ENCODE results near the gene SLC16A8.

SLC16A8 gene

GRCh38 chr22:38075105-38075825 is 8.7 kb downstream of the SLC16A8 start:
- H3K4me3 ChIP-seq (ENCODE audit: low read depth, low read length): no peak overlapping the region
- DNase-seq (ENCODE audit: low read depth): no peak

GRCh38 chr22:38074181-38075104 is 9.5 kb downstream of the SLC16A8 start:
- no peak overlapping the region for H3K4me3 ChIP-seq (ENCODE audit: low read depth, low read length)
- DNase-seq (ENCODE audit: low read depth): no peak

- no peak overlapping the region for H3K4me3 ChIP-seq (ENCODE audit: low read depth, low read length)
- no peak for DNase-seq (ENCODE audit: low read depth)
These were observed 10.5 kb downstream of the SLC16A8 start for GRCh38 chr22:38073150-38074130.

GRCh38 chr22:38072322-38073149 is 11.4 kb downstream of the SLC16A8 start:
- H3K4me3 ChIP-seq (ENCODE audit: low read depth, low read length): no peak overlapping the region
- DNase-seq (ENCODE audit: low read depth): no peak

GRCh38 chr22:38071421-38072321 is 12.3 kb downstream of the SLC16A8 start:
- DNase-seq (ENCODE audit: low read depth): no peak
- no peak overlapping the region for H3K4me3 ChIP-seq (ENCODE audit: low read depth, low read length)

GRCh38 chr22:38070250-38070921 is 13.6 kb downstream of the SLC16A8 start:
- H3K4me3 ChIP-seq (ENCODE audit: low read depth, low read length): no peak overlapping the region
- DNase-seq (ENCODE audit: low read depth): no peak

GRCh38 chr22:38069372-38070249 is 14.4 kb downstream of the SLC16A8 start:
- H3K4me3 ChIP-seq (ENCODE audit: low read depth, low read length): no peak overlapping the region
- peak; percentile 7 for DNase-seq (ENCODE audit: low read depth)

- H3K4me3 ChIP-seq (ENCODE audit: low read depth, low read length): no peak overlapping the region
- no peak for DNase-seq (ENCODE audit: low read depth)
These were observed 15.2 kb downstream of the SLC16A8 start for GRCh38 chr22:38068641-38069371.

- DNase-seq (ENCODE audit: low read depth): no peak
- no peak overlapping the region for H3K4me3 ChIP-seq (ENCODE audit: low read depth, low read length)
These were observed 16.1 kb downstream of the SLC16A8 start for GRCh38 chr22:38067761-38068360.

- no peak overlapping the region for H3K4me3 ChIP-seq (ENCODE audit: low read depth, low read length)
- no peak for DNase-seq (ENCODE audit: low read depth)
These were observed 17.0 kb downstream of the SLC16A8 start for GRCh38 chr22:38067028-38067415.

- DNase-seq (ENCODE audit: low read depth): no peak
- no peak overlapping the region for H3K4me3 ChIP-seq (ENCODE audit: low read depth, low read length)
These were observed 17.5 kb downstream of the SLC16A8 start for GRCh38 chr22:38066381-38067027.

- DNase-seq (ENCODE audit: low read depth): no peak
- no peak overlapping the region for H3K4me3 ChIP-seq (ENCODE audit: low read depth, low read length)
These were observed 18.4 kb downstream of the SLC16A8 start for GRCh38 chr22:38065539-38065938.

- no peak for DNase-seq (ENCODE audit: low read depth)
- no peak overlapping the region for H3K4me3 ChIP-seq (ENCODE audit: low read depth, low read length)
These were observed 21.2 kb downstream of the SLC16A8 start for GRCh38 chr22:38062791-38063190.

- peak; percentile 40 for DNase-seq (ENCODE audit: low read depth)
- H3K4me3 ChIP-seq (ENCODE audit: low read depth, low read length): peak within 1 kb of the TSS; percentile 64
These were observed 26.8 kb downstream of the SLC16A8 start, which contains the start of gene PICK1 for GRCh38 chr22:38056969-38057891. Gene PICK1, plus strand, starts transcription at chr22:38057404. Its CDS starts 406 bp downstream, at chr22:38057810.
